K562 (cell line): Measurements from ENCODE around the gene CNDP2. TPM values are rescaled to one million over a fixed set of nuclear protein-coding genes. Genes with fewer than 3 reads are reported as not detected.

ENCODE experiments used
- AFF4 ChIP-seq: sonication (generic); formaldehyde crosslinking; IDR thresholded peaks from 2 replicates; pipeline ENCODE4 v1.8.0; 2023; ENCODE audit warnings: mild to moderate bottlenecking, missing genetic modification reagents
- BCOR ChIP-seq: fragments of 450-650 bp; IDR thresholded peaks from 2 replicates; pipeline ENCODE4 v1.6.1; 2016
- EZH2 ChIP-seq: IDR thresholded peaks from 2 replicates; pipeline ENCODE4 v1.6.1; 2012; ENCODE audit warnings: low read depth, mild to moderate bottlenecking, inconsistent platforms, low read length, borderline replicate concordance
- GABPA ChIP-seq: fragments of 200-800 bp; sonication (Bioruptor generic); conservative IDR thresholded peaks from 2 replicates; pipeline ENCODE4 v1.6.1; 2016; ENCODE audit warnings: low read depth, missing genetic modification characterization, missing compliant biosample characterization
- MEIS2 ChIP-seq: fragments of 450-650 bp; IDR thresholded peaks from 2 replicates; pipeline ENCODE4 v1.6.1; 2014; ENCODE audit warnings: mild to moderate bottlenecking; ENCODE audit not compliant: partially characterized antibody
- MTA3 ChIP-seq: fragments of 450-650 bp; formaldehyde crosslinking; IDR thresholded peaks from 2 replicates; pipeline ENCODE4 v1.6.1; 2017; ENCODE audit warnings: mild to moderate bottlenecking, borderline replicate concordance
- PATZ1 ChIP-seq: fragments of 250-450 bp; sonication (Bioruptor Pico); IDR thresholded peaks from 2 replicates; pipeline ENCODE4 v1.5.0; 2020; ENCODE audit warnings: mild to moderate bottlenecking, borderline replicate concordance
- PKNOX1 ChIP-seq: fragments of 450-650 bp; IDR thresholded peaks from 2 replicates; pipeline ENCODE4 v1.6.1; 2016
- SIX5 ChIP-seq, 2 experiments: IDR thresholded peaks; 2 replicates each; pipeline ENCODE4 v1.6.1; 2011; ENCODE audit warnings: low read length in 2 of 2, borderline replicate concordance in 1 of 2, low read depth in 1 of 2, mild to moderate bottlenecking in 1 of 2, moderate library complexity in 1 of 2; ENCODE audit not compliant: insufficient read depth in 1 of 2
- SRSF7 ChIP-seq: fragments of 200-400 bp; formaldehyde crosslinking; optimal IDR thresholded peaks from 2 replicates; pipeline ENCODE3; 2017; ENCODE audit warnings: mild to moderate bottlenecking, low read depth, low read length
- ZEB2 ChIP-seq: fragments of 450-650 bp; IDR thresholded peaks from 2 replicates; pipeline ENCODE4 v1.6.1; 2016
- ZNF407 ChIP-seq: fragments of 450-650 bp; IDR thresholded peaks from 2 replicates; pipeline ENCODE4 v1.6.1; 2016; ENCODE audit warnings: low read depth
- ZNF551 ChIP-seq: fragments of 250-450 bp; sonication (Bioruptor Pico); IDR thresholded peaks from 2 replicates; pipeline ENCODE4 v1.5.0; 2021; ENCODE audit warnings: mild to moderate bottlenecking, moderate library complexity
- ZNF589 ChIP-seq: fragments of 200-800 bp; sonication (Bioruptor generic); IDR thresholded peaks from 2 replicates; pipeline ENCODE4 v1.6.1; 2016; ENCODE audit warnings: low read depth, missing genetic modification characterization, missing compliant biosample characterization
- polyA plus RNA-seq, 8 experiments: library from polyadenylated mRNA; depleted of rRNA in 4 of 8; stranded (reverse) in 5 of 8; unstranded in 3 of 8; fragments of >200 nt; fragmentation: Nextera tagmentation in 2 of 8; fragmentation: Illumina TruSeq in 1 of 8; extraction: Ambion mirVana in 2 of 8; extraction: Trizol in 1 of 8; gene quantifications; 2 replicates each; pipeline versions ENCODE4 v1.2.1 to v1.2.3, GENCODE V29; 2011 to 2014; ENCODE audit warnings: inconsistent platforms in 1 of 8, missing spikeins in 1 of 8
- total RNA-seq, 7 experiments: library from RNA; depleted of rRNA in 6 of 7; stranded (reverse); fragments of >200 nt in 6 of 7; fragmentation: Illumina TruSeq in 2 of 7; extraction: Trizol in 2 of 7; gene quantifications; 2 replicates each; pipeline versions ENCODE4 v1.2.1 to v1.2.3, GENCODE V29; 2011 to 2021; ENCODE audit warnings: low replicate concordance in 1 of 7

Gene CNDP2
- total and polyA plus RNA-seq, 9 of the 15 experiments (the other 6 are each of a cell fraction or from before 2014, with no cell fraction given) = 34.1 to 128 (median 53.8) TPM

GRCh38 chr18:74488864-74489263 is 7.3 kb upstream of the CNDP2 start (continued):
- no peak for TF ChIP-seq EZH2
- TF ChIP-seq ZNF407 = no peak
- peak; percentile 59 for TF ChIP-seq GABPA
- no peak for TF ChIP-seq SRSF7
- no peak for TF ChIP-seq ZNF551
- no peak for TF ChIP-seq SIX5 (IDR thresholded peaks at IDR 0.05; ENCODE audit: borderline replicate concordance in 1 of 2, insufficient read depth in 1 of 2, low read depth in 1 of 2, low read length in 2 of 2)
- TF ChIP-seq AFF4 (CRISPR knock-in tag) = no peak
- no peak for TF ChIP-seq BCOR
- TF ChIP-seq MEIS2 = peak; percentile 92
- no peak for TF ChIP-seq ZNF589
- TF ChIP-seq PKNOX1 = peak; percentile 93
- no peak for TF ChIP-seq PATZ1 (CRISPR knock-in tag)
- TF ChIP-seq ZEB2 = peak; percentile 72
- no peak for TF ChIP-seq MTA3
